Measurements from ENCODE around the gene TBCA. TPM values are rescaled to one million over a fixed set of nuclear protein-coding genes. Genes with fewer than 3 reads are reported as not detected.
"Not testable (repeated sequence)": the region's sequence is repeated elsewhere in the genome, so short reads cannot be mapped to it uniquely, and the experiment has no call there.

Gene TBCA
- total and polyA plus RNA-seq, 4 donors = 122 to 248 (median 154) TPM

GRCh38 chr5:77761606-77762005, 14.5 kb downstream of the TBCA start:
- Histone ChIP-seq H3K4me3 (no peak overlapping the region), H3K4me1 (ENCODE audit: control insufficient read depth in 5 of 5, insufficient read depth in 5 of 5, low read length in 5 of 5) (peaks cover 0 to 10% (median 4%) of the 10 kb centered on the region in 5 donors), H3K9ac (ENCODE audit: insufficient read depth in 1 of 2, low read length in 2 of 2) (no peak overlapping the region), H3K27me3 (ENCODE audit: control insufficient read depth in 3 of 3, insufficient read depth in 3 of 3, low read length in 2 of 3) (no peaks in the 10 kb centered on the region), H3K9me3 (ENCODE audit: control insufficient read depth in 4 of 4, insufficient read depth in 3 of 4, low read length in 3 of 4) (no peaks in the 10 kb centered on the region), H3K36me3 (ENCODE audit: control insufficient read depth in 4 of 4, insufficient read depth in 4 of 4, low read length in 4 of 4) (peaks cover 0 to 11% (median 5%) of the 10 kb centered on the region in 4 donors), H3K27ac (ENCODE audit: low read depth in 1 of 2, low read length in 1 of 2) (no peak overlapping the region)
- DNase-seq (no peak), ATAC-seq (ENCODE audit: insufficient read depth, low FRiP score) (no peak)
- no peak for TF ChIP-seq CTCF (IDR thresholded peaks at IDR 0.05; ENCODE audit: control extremely low read depth, extremely low read depth)
- 62 to 88% methylated on average over 3 of the region's 3 CpGs for WGBS, 2 donors

- no peak overlapping the region for H3K4me3 ChIP-seq
- no peaks in the 10 kb centered on the region for H3K27me3 ChIP-seq (ENCODE audit: control insufficient read depth in 3 of 3, insufficient read depth in 3 of 3, low read length in 2 of 3)
- 91 to 94% methylated on average over 10 of the region's 10 CpGs for WGBS, 2 donors
- H3K9ac ChIP-seq (ENCODE audit: insufficient read depth in 1 of 2, low read length in 2 of 2) = no peak overlapping the region
- no peak for DNase-seq
- no peaks in the 10 kb centered on the region for H3K9me3 ChIP-seq (ENCODE audit: control insufficient read depth in 4 of 4, insufficient read depth in 3 of 4, low read length in 3 of 4)
- TF ChIP-seq CTCF (IDR thresholded peaks at IDR 0.05; ENCODE audit: control extremely low read depth, extremely low read depth) = no peak
- peaks cover 0 to 8% (median 2%) of the 10 kb centered on the region in 5 donors for H3K4me1 ChIP-seq (ENCODE audit: control insufficient read depth in 5 of 5, insufficient read depth in 5 of 5, low read length in 5 of 5)
- H3K36me3 ChIP-seq (ENCODE audit: control insufficient read depth in 4 of 4, insufficient read depth in 4 of 4, low read length in 4 of 4) = peaks cover 0 to 7% (median 4%) of the 10 kb centered on the region in 4 donors
- no peak overlapping the region for H3K27ac ChIP-seq (ENCODE audit: low read depth in 1 of 2, low read length in 1 of 2)
- no peak for ATAC-seq (ENCODE audit: insufficient read depth, low FRiP score)
Measured at GRCh38 chr5:77758141-77758938, 17.8 kb downstream of the TBCA start.

GRCh38 chr5:77751328-77752023, 24.7 kb downstream of the TBCA start:
- Histone ChIP-seq H3K4me1 (ENCODE audit: control insufficient read depth in 5 of 5, insufficient read depth in 5 of 5, low read length in 5 of 5) (peaks cover 0 to 4% (median 0%) of the 10 kb centered on the region in 5 donors), H3K36me3 (ENCODE audit: control insufficient read depth in 4 of 4, insufficient read depth in 4 of 4, low read length in 4 of 4) (no peaks in the 10 kb centered on the region), H3K4me3 (no peak overlapping the region), H3K9ac (ENCODE audit: insufficient read depth in 1 of 2, low read length in 2 of 2) (no peak overlapping the region), H3K27me3 (ENCODE audit: control insufficient read depth in 3 of 3, insufficient read depth in 3 of 3, low read length in 2 of 3) (no peaks in the 10 kb centered on the region), H3K27ac (ENCODE audit: low read depth in 1 of 2, low read length in 1 of 2) (no peak overlapping the region), H3K9me3 (ENCODE audit: control insufficient read depth in 4 of 4, insufficient read depth in 3 of 4, low read length in 3 of 4) (no peaks in the 10 kb centered on the region)
- WGBS, 2 donors = 97% methylated on average over 9 of the region's 9 CpGs
- ATAC-seq (ENCODE audit: insufficient read depth, low FRiP score) (no peak), DNase-seq (no peak)
- no peak for TF ChIP-seq CTCF (IDR thresholded peaks at IDR 0.05; ENCODE audit: control extremely low read depth, extremely low read depth)

GRCh38 chr5:77750928-77751327, 25.2 kb downstream of the TBCA start:
- not testable (repeated sequence) for DNase-seq; H3K27me3 ChIP-seq (ENCODE audit: control insufficient read depth in 3 of 3, insufficient read depth in 3 of 3, low read length in 2 of 3); ATAC-seq (ENCODE audit: insufficient read depth, low FRiP score); H3K27ac ChIP-seq (ENCODE audit: low read depth in 1 of 2, low read length in 1 of 2); H3K9me3 ChIP-seq (ENCODE audit: control insufficient read depth in 4 of 4, insufficient read depth in 3 of 4, low read length in 3 of 4); H3K36me3 ChIP-seq (ENCODE audit: control insufficient read depth in 4 of 4, insufficient read depth in 4 of 4, low read length in 4 of 4); H3K4me1 ChIP-seq (ENCODE audit: control insufficient read depth in 5 of 5, insufficient read depth in 5 of 5, low read length in 5 of 5); H3K9ac ChIP-seq (ENCODE audit: insufficient read depth in 1 of 2, low read length in 2 of 2); H3K4me3 ChIP-seq
- 72 to 94% methylated on average over 6 of the region's 6 CpGs for WGBS, 2 donors

All from lung (tissue), 12 donors.